Activated naive CD4-positive, alpha-beta T cell treated with anti-CD3 and anti-CD28 coated beads, Interleukin-2, amount 50 U/mL, for 72 hours (primary cell): Measurements from ENCODE around the gene CD4. TPM values are rescaled to one million over a fixed set of nuclear protein-coding genes. Genes with fewer than 3 reads are reported as not detected.

Source experiments
- ATAC-seq, 2 donors: fragments of 150-1000 bp; cut with Tn5 transposase; 2 replicates each; pipeline ENCODE4 v1.10.0; 2021; ENCODE audit warnings: mild to moderate bottlenecking in 2 of 2, moderate library complexity in 2 of 2
- DNase-seq, 2 donors: peaks; one replicate each; pipeline ENCODE4 v3.0.0; 2021 to 2022; ENCODE audit warnings: low spot score in 2 of 2
- H3K27ac Mint-ChIP-seq, 2 donors: one replicate each; pipeline ENCODE4 v1.8.0; 2022; ENCODE audit warnings: mild to moderate bottlenecking in 2 of 2, mixed read lengths in 2 of 2
- H3K36me3 Mint-ChIP-seq, 2 donors: one replicate each; pipeline ENCODE4 v1.8.0; 2022; ENCODE audit warnings: mixed read lengths in 2 of 2
- H3K9me3 Mint-ChIP-seq, 2 donors: one replicate each; pipeline ENCODE4 v1.8.0; 2022; ENCODE audit warnings: mixed read lengths in 2 of 2
- total RNA-seq, 2 donors: library from RNA; stranded (reverse); gene quantifications; one replicate each; pipeline ENCODE4 v1.2.3, GENCODE V29; 2022

The CD4 gene
- total RNA-seq, 2 donors from 2014 or later: 165 to 244 TPM

- H3K36me3 Mint-ChIP-seq: no peaks in the 10 kb centered on the region
- no peak overlapping the region for H3K27ac Mint-ChIP-seq
- peak in 1 of 2 donors; percentile 11 for ATAC-seq
- H3K9me3 Mint-ChIP-seq: no peaks in the 10 kb centered on the region
- no peak for DNase-seq
Observed at GRCh38 chr12:6758506-6759095, 30.7 kb upstream of the CD4 start.

GRCh38 chr12:6759741-6760140 is 29.6 kb upstream of the CD4 start:
- H3K27ac Mint-ChIP-seq: no peak overlapping the region
- H3K36me3 Mint-ChIP-seq: peaks cover 0 to 8% of the 10 kb centered on the region in 2 donors
- H3K9me3 Mint-ChIP-seq: no peaks in the 10 kb centered on the region
- ATAC-seq (no peak), DNase-seq (no peak)

- Mint-ChIP-seq H3K36me3 (peaks cover 15 to 21% of the 10 kb centered on the region in 2 donors), H3K9me3 (no peaks in the 10 kb centered on the region), H3K27ac (no peak overlapping the region)
- DNase-seq: no peak
- ATAC-seq: no peak
Observed at GRCh38 chr12:6763380-6763779, 25.9 kb upstream of the CD4 start.

GRCh38 chr12:6764011-6764828 is 25.1 kb upstream of the CD4 start:
- DNase-seq: peak in 1 of 2 donors; percentile 55
- peaks cover 15 to 21% of the 10 kb centered on the region in 2 donors for H3K36me3 Mint-ChIP-seq
- peak; percentile 71 to 84 for ATAC-seq

GRCh38 chr12:6765048-6765633 is 24.2 kb upstream of the CD4 start:
- Mint-ChIP-seq H3K9me3 (no peaks in the 10 kb centered on the region), H3K27ac (peak overlapping the region; percentile 0 to 70), H3K36me3 (peaks cover 18 to 21% of the 10 kb centered on the region in 2 donors)
- DNase-seq: no peak
- ATAC-seq: no peak

More at GRCh38 chr12:6764011-6764828, 25.1 kb upstream of the CD4 start:
- Mint-ChIP-seq H3K27ac (no peak overlapping the region), H3K9me3 (no peaks in the 10 kb centered on the region)

- ATAC-seq (peak; percentile 13 to 23), DNase-seq (peak in 1 of 2 donors; percentile 54)
- Mint-ChIP-seq H3K9me3 (no peaks in the 10 kb centered on the region), H3K27ac (peak within 1 kb of the TSS; percentile 70 to 80), H3K36me3 (peaks cover 21 to 22% of the 10 kb centered on the region in 2 donors)
Observed at GRCh38 chr12:6765634-6766581, 23.4 kb upstream of the CD4 start, which contains the start of gene PTMS. Gene PTMS, plus strand, starts transcription at chr12:6766363. Its CDS starts 343 bp downstream, at chr12:6766706.

- H3K36me3 Mint-ChIP-seq: peaks cover 21 to 31% of the 10 kb centered on the region in 2 donors
- peak; percentile 68 to 70 for ATAC-seq
- peak overlapping the region; percentile 30 to 80 for H3K27ac Mint-ChIP-seq
- H3K9me3 Mint-ChIP-seq: no peaks in the 10 kb centered on the region
- DNase-seq: peak in 1 of 2 donors; percentile 66
Observed at GRCh38 chr12:6766651-6767349, 22.5 kb upstream of the CD4 start.

- H3K9me3 Mint-ChIP-seq: no peaks in the 10 kb centered on the region
- no peak for DNase-seq
- peaks cover 21 to 32% of the 10 kb centered on the region in 2 donors for H3K36me3 Mint-ChIP-seq
- no peak for ATAC-seq
- peak overlapping the region; percentile 30 to 90 for H3K27ac Mint-ChIP-seq
Observed at GRCh38 chr12:6767353-6768319, 21.7 kb upstream of the CD4 start.

GRCh38 chr12:6768437-6768914 is 20.9 kb upstream of the CD4 start:
- Mint-ChIP-seq H3K36me3 (peaks cover 21 to 38% of the 10 kb centered on the region in 2 donors), H3K9me3 (no peaks in the 10 kb centered on the region), H3K27ac (no peak overlapping the region)
- DNase-seq (no peak), ATAC-seq (no peak)

GRCh38 chr12:6768990-6769389 is 20.3 kb upstream of the CD4 start:
- peaks cover 21 to 39% of the 10 kb centered on the region in 2 donors for H3K36me3 Mint-ChIP-seq
- no peak for ATAC-seq
- H3K27ac Mint-ChIP-seq: no peak overlapping the region
- no peaks in the 10 kb centered on the region for H3K9me3 Mint-ChIP-seq
- DNase-seq: no peak

GRCh38 chr12:6769666-6770065 is 19.7 kb upstream of the CD4 start:
- DNase-seq (no peak), ATAC-seq (no peak)
- H3K9me3 Mint-ChIP-seq: no peaks in the 10 kb centered on the region
- H3K27ac Mint-ChIP-seq: peak overlapping the region in 1 of 2 donors; percentile 75
- H3K36me3 Mint-ChIP-seq: peaks cover 25 to 38% of the 10 kb centered on the region in 2 donors

- H3K27ac Mint-ChIP-seq: peak overlapping the region in 1 of 2 donors; percentile 75
- DNase-seq: no peak
Observed at GRCh38 chr12:6770094-6770493, 19.2 kb upstream of the CD4 start.

GRCh38 chr12:6770600-6770999 is 18.7 kb upstream of the CD4 start:
- Mint-ChIP-seq H3K36me3 (peaks cover 26 to 46% of the 10 kb centered on the region in 2 donors), H3K27ac (peak overlapping the region; percentile 75 to 81), H3K9me3 (no peaks in the 10 kb centered on the region)
- DNase-seq (no peak), ATAC-seq (no peak)

More at GRCh38 chr12:6770094-6770493, 19.2 kb upstream of the CD4 start:
- H3K36me3 Mint-ChIP-seq: peaks cover 26 to 41% of the 10 kb centered on the region in 2 donors
- no peaks in the 10 kb centered on the region for H3K9me3 Mint-ChIP-seq
- ATAC-seq: no peak

GRCh38 chr12:6771091-6771495 is 18.2 kb upstream of the CD4 start:
- ATAC-seq: peak; percentile 8 to 16

More at GRCh38 chr12:6771091-6771495, 18.2 kb upstream of the CD4 start:
- no peak for DNase-seq
- Mint-ChIP-seq H3K9me3 (no peaks in the 10 kb centered on the region), H3K27ac (peak overlapping the region; percentile 75 to 92), H3K36me3 (peaks cover 28 to 51% of the 10 kb centered on the region in 2 donors)
